GM12878 (cell line): Measurements from ENCODE around the gene ADAMTS19. TPM values are rescaled to one million over a fixed set of nuclear protein-coding genes. Genes with fewer than 3 reads are reported as not detected.

Experiments
- ATAC-seq: fragments of 200-7000 bp; cut with Tn5 transposase; 3 replicates; pipeline ENCODE4 v1.9.1; 2020; ENCODE audit warnings: mild to moderate bottlenecking, moderate library complexity
- BruUV-seq: library from RNA; stranded (reverse); fragments of 400-500 nt; replicated peaks from 2 replicates; lab custom pipeline; 2021; lab: Mats Ljungman, UMichigan
- CTCF ChIA-PET: fragments of 300-600 bp; sonication (Branson Sonifier 250); formaldehyde crosslinking; extraction: SDS; loops from one replicate; lab custom pipeline; 2021; ENCODE audit warnings: inconsistent platforms; lab: Yijun Ruan, JAX
- POLR2A ChIA-PET: fragments of 350-600 bp; formaldehyde crosslinking; extraction: SDS; loops from one replicate; lab custom pipeline; 2021; ENCODE audit warnings: inconsistent platforms; lab: Charles Lee
- RAD21 ChIA-PET: fragments of 300-600 bp; sonication (Branson Sonifier 250); formaldehyde crosslinking; loops from one replicate; lab custom pipeline; 2023; ENCODE audit warnings: antibody characterized with exemption; ENCODE audit not compliant: unreplicated experiment; lab: Charles Lee
- SMC1A ChIA-PET: fragments of 300-600 bp; sonication (Branson Sonifier 250); formaldehyde crosslinking; loops from one replicate; lab custom pipeline; 2023; ENCODE audit not compliant: unreplicated experiment, uncharacterized antibody; lab: Charles Lee
- DNase-seq: peaks from one replicate; pipeline ENCODE4 v3.0.0-alpha.2; 2011; ENCODE audit warnings: low read depth, low spot score
- FAIRE-seq: peaks from 3 replicates; lab custom pipeline; 2011; peaks lifted over from hg19 to GRCh38; lab: Jason Lieb, UNC
- H2AFZ ChIP-seq: 2 replicates; pipeline ENCODE4 v1.6.0; 2011; ENCODE audit warnings: low read depth, low read length, control low read depth; ENCODE audit not compliant: control insufficient read depth
- H3K27ac ChIP-seq: 2 replicates; pipeline ENCODE4 v1.5.1; 2011; ENCODE audit warnings: control low read depth; ENCODE audit not compliant: control insufficient read depth, insufficient read depth
- H3K27me3 ChIP-seq, 2 experiments: replicated peaks in 1 of 2; 2 replicates each; pipeline versions ENCODE4 v1.6.0 to v1.6.1; 2011; ENCODE audit warnings: low read length in 1 of 2; ENCODE audit not compliant: control insufficient read depth in 2 of 2, insufficient read depth in 2 of 2
- H3K36me3 ChIP-seq, 2 experiments: 2 replicates each; pipeline ENCODE4 v1.5.1; 2011; ENCODE audit warnings: low read length in 1 of 2; ENCODE audit not compliant: control insufficient read depth in 2 of 2, insufficient read depth in 2 of 2
- H3K4me1 ChIP-seq: 2 replicates; pipeline ENCODE4 v1.6.1; 2011; ENCODE audit warnings: mild to moderate bottlenecking, low read length, moderate library complexity, mixed read lengths; ENCODE audit not compliant: control insufficient read depth, insufficient read depth
- H3K4me2 ChIP-seq: 2 replicates; pipeline ENCODE4 v1.6.0; 2011; ENCODE audit warnings: control low read depth; ENCODE audit not compliant: control insufficient read depth, insufficient read depth
- H3K4me3 ChIP-seq: fragments of 200-600 bp; sonication (generic); 2 replicates; pipeline ENCODE4 v1.5.1; 2016
- H3K79me2 ChIP-seq: 2 replicates; pipeline ENCODE4 v1.6.0; 2011; ENCODE audit warnings: low read length; ENCODE audit not compliant: control insufficient read depth, insufficient read depth
- H3K9ac ChIP-seq: 2 replicates; pipeline ENCODE4 v1.8.0; 2011; ENCODE audit warnings: low read length, control low read depth, mixed read lengths; ENCODE audit not compliant: control insufficient read depth, insufficient read depth
- H3K9me3 ChIP-seq: replicated peaks from 3 replicates; pipeline ENCODE4 v1.5.1; 2011; ENCODE audit warnings: mild to moderate bottlenecking, low read length; ENCODE audit not compliant: control insufficient read depth, insufficient read depth
- H4K20me1 ChIP-seq: 2 replicates; pipeline ENCODE4 v1.6.0; 2011; ENCODE audit not compliant: control insufficient read depth, insufficient read depth
- BCL11A ChIP-seq: IDR thresholded peaks from 2 replicates; pipeline ENCODE4 v1.6.1; 2011; ENCODE audit warnings: low read depth, low read length
- BMI1 ChIP-seq: fragments of 450-650 bp; IDR thresholded peaks from 2 replicates; pipeline ENCODE4 v1.6.1; 2016; ENCODE audit warnings: mild to moderate bottlenecking, moderate library complexity, borderline replicate concordance
- BRCA1 ChIP-seq: IDR thresholded peaks from 2 replicates; pipeline ENCODE4 v1.6.1; 2011; ENCODE audit warnings: low read depth, low read length, improper control_type of control experiment
- EGR1 ChIP-seq, 2 experiments: IDR thresholded peaks; 1 replicate in 1 of 2; 2 replicates in 1 of 2; pipeline ENCODE4 v1.6.1; 2011 to 2012; ENCODE audit warnings: low read depth in 2 of 2, low read length in 2 of 2, borderline replicate concordance in 1 of 2, mild to moderate bottlenecking in 1 of 2, moderate library complexity in 1 of 2
- EP300 ChIP-seq, 2 experiments: fragments of 150-350 bp in 1 of 2; IDR thresholded peaks; 2 replicates each; pipeline ENCODE4 v1.6.1; 2011 to 2012; ENCODE audit warnings: low read depth in 2 of 2, low read length in 2 of 2, borderline replicate concordance in 1 of 2, improper control_type of control experiment in 1 of 2, inconsistent platforms in 1 of 2; ENCODE audit not compliant: control insufficient read depth in 1 of 2
- IKZF1 ChIP-seq: fragments of 450-650 bp; conservative IDR thresholded peaks from 2 replicates; pipeline ENCODE4 v1.6.1; 2017; ENCODE audit warnings: antibody characterized with exemption, mild to moderate bottlenecking
- MTA3 ChIP-seq: IDR thresholded peaks from 2 replicates; pipeline ENCODE4 v1.6.1; 2012; ENCODE audit warnings: low read length, inconsistent platforms, borderline replicate concordance
- NFXL1 ChIP-seq: fragments of 450-650 bp; IDR thresholded peaks from 2 replicates; pipeline ENCODE4 v1.6.1; 2017; ENCODE audit warnings: antibody characterized with exemption, mild to moderate bottlenecking, borderline replicate concordance
- NFYA ChIP-seq: IDR thresholded peaks from 2 replicates; pipeline ENCODE4 v1.6.1; 2011; ENCODE audit warnings: low read depth, mild to moderate bottlenecking, low read length, improper control_type of control experiment, borderline replicate concordance
- POLR2A ChIP-seq: IDR thresholded peaks from 2 replicates; pipeline ENCODE4 v1.6.1; 2011; ENCODE audit warnings: low read depth, mild to moderate bottlenecking, low read length
- RCOR1 ChIP-seq: conservative IDR thresholded peaks from 2 replicates; pipeline ENCODE4 v1.6.1; 2012; ENCODE audit warnings: low read depth, low read length, improper control_type of control experiment
- SMAD5 ChIP-seq: IDR thresholded peaks from 2 replicates; pipeline ENCODE4 v1.6.1; 2016; ENCODE audit warnings: antibody characterized with exemption, low read depth
- ZNF274 ChIP-seq: IDR thresholded peaks from one replicate; pipeline ENCODE4 v1.8.0; 2011; ENCODE audit not compliant: insufficient read length, insufficient read depth
- WGBS: methylation state at CpG from one replicate; pipeline ENCODE4 v1.1.6; 2016; ENCODE audit warnings: low lambda C conversion rate; ENCODE audit not compliant: insufficient replicate concordance, insufficient coverage; ENCODE audit errors: missing lambda C conversion rate; 5-methylcytosine and 5-hydroxymethylcytosine counted together
- in situ Hi-C: fragments of 300-500 bp; cut with MboI; formaldehyde crosslinking; loops from 9 replicates; pipeline ENCODE4 v1.14.3; 2018; ENCODE audit warnings: mixed read lengths
- intact Hi-C: fragments of 100-400 bp; cut with micrococcal nuclease; formaldehyde crosslinking; loops from one replicate; pipeline ENCODE4 v1.14.2; 2022; ENCODE audit not compliant: unreplicated experiment
- polyA plus RNA-seq, 11 experiments: library from polyadenylated mRNA; depleted of rRNA in 4 of 11; unstranded in 6 of 11; stranded (reverse) in 5 of 11; fragments of >200 nt; fragmentation: Nextera tagmentation in 4 of 11; fragmentation: Illumina TruSeq in 1 of 11; extraction: Ambion mirVana in 4 of 11; extraction: Trizol in 1 of 11; gene quantifications; 1 replicate in 1 of 11; 2 replicates in 10 of 11; pipeline versions ENCODE4 v1.2.1 to v1.2.3, GENCODE V29; 2011 to 2016; ENCODE audit warnings: inconsistent platforms in 2 of 11, missing spikeins in 2 of 11, low read depth in 1 of 11
- total RNA-seq, 4 experiments: library from RNA; depleted of rRNA in 3 of 4; stranded (reverse); fragments of >200 nt in 3 of 4; fragmentation: Illumina TruSeq in 1 of 4; extraction: Trizol in 1 of 4; gene quantifications; 2 replicates each; pipeline versions ENCODE4 v1.2.1 to v1.2.3, GENCODE V29; 2013 to 2021
- TF ChIP-seq, protein P1 (sequence below): IDR thresholded peaks from 2 replicates; pipeline ENCODE4 v1.6.1; 2012; ENCODE audit warnings: low read length, inconsistent platforms
- TF ChIP-seq, protein P2 (sequence below): IDR thresholded peaks from 2 replicates; pipeline ENCODE4 v1.6.1; 2011; ENCODE audit warnings: low read depth, mild to moderate bottlenecking, low read length, moderate library complexity, borderline replicate concordance; ENCODE audit errors: extremely low read depth
- TF ChIP-seq, protein P3 (sequence below): fragments of 450-650 bp; IDR thresholded peaks from 2 replicates; pipeline ENCODE4 v1.6.1; 2017; ENCODE audit warnings: mild to moderate bottlenecking

Gene ADAMTS19
- total and polyA plus RNA-seq, 10 of the 15 experiments (the other 5 are each of a cell fraction or from before 2014, with no cell fraction given): not detected

DNA sequence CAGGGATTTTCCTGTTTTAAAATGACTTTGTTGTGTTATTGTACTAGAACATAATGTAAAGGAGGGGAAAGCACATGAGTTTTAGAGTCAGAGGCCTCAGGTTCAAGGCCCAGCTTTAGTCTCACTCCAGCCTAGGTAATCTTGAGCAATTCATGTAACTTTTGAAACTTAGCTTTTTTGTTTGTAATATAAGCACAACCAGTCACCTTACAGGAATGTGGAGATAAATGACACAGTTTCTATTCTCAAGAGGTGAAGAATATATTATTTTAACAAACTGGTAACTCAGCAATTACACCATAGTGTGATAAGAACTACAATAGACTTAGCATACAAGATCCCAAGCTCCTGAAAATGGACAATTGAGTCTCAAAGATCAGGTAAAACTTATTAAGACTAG lies 51.2 kb downstream of the ADAMTS19 start:
- no peak overlapping the region for H3K27ac ChIP-seq
- ChIA-PET SMC1A (no interaction called here), CTCF (no interaction called here), POLR2A (no interaction called here), RAD21 (no interaction called here)
- no peak for FAIRE-seq
- BruUV-seq: no TSS peak
- H3K9me3 ChIP-seq: no peaks in the 10 kb centered on the region
- no peaks in the 10 kb centered on the region for H3K79me2 ChIP-seq
- no peak overlapping the region for H3K4me2 ChIP-seq
- in situ Hi-C loops: no loop called here
- no peak overlapping the region for H3K4me3 ChIP-seq
- H3K36me3 ChIP-seq: no peaks in the 10 kb centered on the region
- TF ChIP-seq NFXL1 (no peak), NFYA (no peak)
- intact Hi-C loops: no loop called here
- H3K4me1 ChIP-seq: no peaks in the 10 kb centered on the region
- H3K27me3 ChIP-seq: no peaks in the 10 kb centered on the region
- H3K9ac ChIP-seq: no peak overlapping the region
- no peak overlapping the region for H2AFZ ChIP-seq
- no peak for DNase-seq
- H4K20me1 ChIP-seq: no peaks in the 10 kb centered on the region
- no peak for ATAC-seq

DNA sequence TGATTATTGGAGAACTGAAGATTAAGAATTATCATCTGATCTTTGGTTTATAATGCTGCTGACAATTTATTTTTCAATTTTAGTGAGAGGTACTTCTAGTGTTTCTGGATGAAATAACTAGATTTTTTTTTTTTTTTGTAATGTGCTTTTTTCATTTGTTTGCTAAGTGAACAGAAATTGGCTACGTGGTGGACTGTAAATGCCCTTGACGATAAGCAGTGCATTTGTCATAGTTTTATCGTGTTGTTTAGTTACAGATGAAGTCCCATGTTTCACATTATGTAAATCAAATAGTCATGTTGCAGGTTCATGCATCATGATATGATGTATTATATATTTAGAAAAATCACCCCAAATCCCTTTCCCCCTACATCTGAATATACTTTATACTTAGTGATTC lies 81.0 kb downstream of the ADAMTS19 start:
- ChIA-PET SMC1A (no interaction called here), CTCF (no interaction called here), POLR2A (no interaction called here), RAD21 (no interaction called here)
- Histone ChIP-seq H2AFZ (no peak overlapping the region), H3K4me2 (no peak overlapping the region), H3K79me2 (no peaks in the 10 kb centered on the region), H3K27me3 (no peaks in the 10 kb centered on the region), H3K9me3 (no peaks in the 10 kb centered on the region), H4K20me1 (no peaks in the 10 kb centered on the region), H3K4me3 (no peak overlapping the region), H3K27ac (no peak overlapping the region), H3K4me1 (no peaks in the 10 kb centered on the region), H3K9ac (no peak overlapping the region), H3K36me3 (no peaks in the 10 kb centered on the region)
- FAIRE-seq (no peak), DNase-seq (no peak), ATAC-seq (no peak)
- in situ Hi-C loops (no loop called here), intact Hi-C loops (loop anchor here (5.0 kb wide), 1 partner anchor 226 kb away; no protein-coding TSS in a partner anchor)
- 8% methylated on average over 3 of the region's 3 CpGs for WGBS
- BruUV-seq: no TSS peak
- TF ChIP-seq MTA3 (no peak), ZNF274 (no peak), BCL11A (no peak), EGR1 (IDR thresholded peaks at IDR 0.05; ENCODE audit: borderline replicate concordance in 1 of 2, low read depth in 2 of 2, low read length in 2 of 2) (no peak), SMAD5 (no peak), EP300 (IDR thresholded peaks at IDR 0.05; ENCODE audit: borderline replicate concordance in 1 of 2, control insufficient read depth in 1 of 2, low read depth in 2 of 2, low read length in 2 of 2) (no peak), BMI1 (no peak), POLR2A (no peak), BRCA1 (no peak), RCOR1 (no peak), NFXL1 (no peak), IKZF1 (no peak)
- TF ChIP-seq, protein P1, sequence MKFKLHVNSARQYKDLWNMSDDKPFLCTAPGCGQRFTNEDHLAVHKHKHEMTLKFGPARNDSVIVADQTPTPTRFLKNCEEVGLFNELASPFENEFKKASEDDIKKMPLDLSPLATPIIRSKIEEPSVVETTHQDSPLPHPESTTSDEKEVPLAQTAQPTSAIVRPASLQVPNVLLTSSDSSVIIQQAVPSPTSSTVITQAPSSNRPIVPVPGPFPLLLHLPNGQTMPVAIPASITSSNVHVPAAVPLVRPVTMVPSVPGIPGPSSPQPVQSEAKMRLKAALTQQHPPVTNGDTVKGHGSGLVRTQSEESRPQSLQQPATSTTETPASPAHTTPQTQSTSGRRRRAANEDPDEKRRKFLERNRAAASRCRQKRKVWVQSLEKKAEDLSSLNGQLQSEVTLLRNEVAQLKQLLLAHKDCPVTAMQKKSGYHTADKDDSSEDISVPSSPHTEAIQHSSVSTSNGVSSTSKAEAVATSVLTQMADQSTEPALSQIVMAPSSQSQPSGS: no peak
- TF ChIP-seq, protein P2, sequence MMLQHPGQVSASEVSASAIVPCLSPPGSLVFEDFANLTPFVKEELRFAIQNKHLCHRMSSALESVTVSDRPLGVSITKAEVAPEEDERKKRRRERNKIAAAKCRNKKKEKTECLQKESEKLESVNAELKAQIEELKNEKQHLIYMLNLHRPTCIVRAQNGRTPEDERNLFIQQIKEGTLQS: no peak
- TF ChIP-seq, protein P3, sequence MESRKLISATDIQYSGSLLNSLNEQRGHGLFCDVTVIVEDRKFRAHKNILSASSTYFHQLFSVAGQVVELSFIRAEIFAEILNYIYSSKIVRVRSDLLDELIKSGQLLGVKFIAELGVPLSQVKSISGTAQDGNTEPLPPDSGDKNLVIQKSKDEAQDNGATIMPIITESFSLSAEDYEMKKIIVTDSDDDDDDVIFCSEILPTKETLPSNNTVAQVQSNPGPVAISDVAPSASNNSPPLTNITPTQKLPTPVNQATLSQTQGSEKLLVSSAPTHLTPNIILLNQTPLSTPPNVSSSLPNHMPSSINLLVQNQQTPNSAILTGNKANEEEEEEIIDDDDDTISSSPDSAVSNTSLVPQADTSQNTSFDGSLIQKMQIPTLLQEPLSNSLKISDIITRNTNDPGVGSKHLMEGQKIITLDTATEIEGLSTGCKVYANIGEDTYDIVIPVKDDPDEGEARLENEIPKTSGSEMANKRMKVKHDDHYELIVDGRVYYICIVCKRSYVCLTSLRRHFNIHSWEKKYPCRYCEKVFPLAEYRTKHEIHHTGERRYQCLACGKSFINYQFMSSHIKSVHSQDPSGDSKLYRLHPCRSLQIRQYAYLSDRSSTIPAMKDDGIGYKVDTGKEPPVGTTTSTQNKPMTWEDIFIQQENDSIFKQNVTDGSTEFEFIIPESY: no peak
